ENCODE results near the gene BBS12. TPM values are rescaled to one million over a fixed set of nuclear protein-coding genes. Genes with fewer than 3 reads are reported as not detected.
"Not testable (repeated sequence)": the region's sequence is repeated elsewhere in the genome, so short reads cannot be mapped to it uniquely, and the experiment has no call there.

The BBS12 gene
- total RNA-seq, 1 donor from 2014 or later: 4.3 TPM

DNA sequence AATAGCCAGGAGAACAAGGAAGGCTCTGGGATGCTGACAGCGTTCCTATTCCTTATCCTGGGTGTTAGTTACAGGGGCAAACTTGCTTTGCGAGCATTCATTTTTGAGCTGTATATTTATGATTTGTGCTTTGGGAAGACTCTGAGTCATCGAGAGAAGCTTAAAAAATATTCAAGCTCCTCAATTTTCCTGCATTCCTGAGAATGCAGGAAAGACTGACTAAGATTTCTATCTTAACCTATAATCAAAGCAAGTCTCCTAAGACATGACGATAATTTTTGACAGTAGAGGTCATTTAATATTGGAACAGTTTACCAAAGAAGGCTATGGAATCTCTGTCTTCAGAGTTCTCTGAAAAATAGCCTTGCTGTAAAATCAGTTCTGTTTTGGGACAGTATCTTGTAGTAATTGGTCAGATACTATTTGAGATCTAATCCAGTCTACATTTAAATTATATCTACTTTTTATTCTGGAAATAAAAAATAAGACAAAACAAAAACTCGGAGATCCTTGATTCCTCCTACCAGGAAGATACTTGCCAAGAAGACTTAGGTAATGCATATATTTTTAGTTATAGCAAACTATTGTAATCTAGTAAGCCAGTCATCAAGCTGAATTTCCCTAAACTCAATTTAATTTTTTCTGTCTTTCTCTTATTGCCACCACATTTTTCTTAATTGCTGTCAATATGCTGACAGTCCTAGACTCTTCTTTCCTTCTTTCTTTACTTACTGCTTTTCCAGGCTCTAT lies 31.7 kb downstream of the BBS12 start:
- DNase-seq (ENCODE audit: low read depth, low spot score): no peak

DNA sequence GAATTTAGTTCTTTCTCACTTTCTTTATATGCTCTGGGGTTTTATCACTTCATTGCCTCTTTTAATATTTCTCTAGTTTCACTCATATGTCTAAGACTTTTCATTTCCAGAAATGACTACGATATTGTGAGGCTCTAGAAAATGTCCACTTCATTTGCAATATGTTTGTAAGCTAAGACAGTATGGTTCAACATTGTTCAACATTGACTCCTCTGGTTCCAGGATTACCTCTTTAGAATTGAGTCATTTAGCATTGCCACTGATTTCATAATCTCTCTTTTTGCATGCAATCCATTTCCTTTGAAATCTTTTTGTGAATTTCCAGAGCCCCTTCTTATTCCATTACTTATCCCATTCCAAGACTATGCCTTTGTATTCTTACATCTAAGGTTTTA lies 32.3 kb downstream of the BBS12 start:
- no peak for DNase-seq (ENCODE audit: low read depth, low spot score)

DNA sequence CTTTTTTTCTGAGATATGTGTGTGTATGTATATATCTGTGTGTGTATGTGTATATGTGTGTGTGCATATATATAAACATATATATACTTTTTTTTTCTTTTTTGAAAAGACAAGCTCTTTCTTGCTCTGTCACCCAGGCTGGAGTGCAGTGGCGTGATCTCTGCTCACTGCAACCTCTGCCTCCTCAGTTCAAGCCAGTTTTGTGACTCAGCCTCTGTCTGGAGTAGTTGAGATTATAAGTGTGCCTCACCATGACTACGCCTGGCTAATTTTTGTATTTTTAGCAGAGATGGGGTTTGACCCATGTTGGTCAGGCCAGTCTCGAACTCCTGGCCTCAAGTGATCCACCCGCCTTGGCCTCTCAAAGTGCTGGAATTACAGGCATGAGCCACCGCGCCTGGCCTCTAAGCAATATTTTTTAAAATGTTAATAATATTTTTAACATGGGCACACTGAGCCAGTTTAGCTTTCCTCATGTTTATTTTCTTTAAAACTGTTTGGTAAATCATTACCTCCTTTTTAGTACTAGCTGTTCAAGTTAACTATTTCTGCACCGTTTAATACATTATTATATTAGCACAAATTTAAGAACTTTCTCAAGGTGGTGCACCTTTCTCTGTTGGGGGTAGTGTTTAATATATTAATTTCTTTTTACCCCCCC lies 33.3 kb downstream of the BBS12 start:
- no peak for DNase-seq (ENCODE audit: low read depth, low spot score)

DNA sequence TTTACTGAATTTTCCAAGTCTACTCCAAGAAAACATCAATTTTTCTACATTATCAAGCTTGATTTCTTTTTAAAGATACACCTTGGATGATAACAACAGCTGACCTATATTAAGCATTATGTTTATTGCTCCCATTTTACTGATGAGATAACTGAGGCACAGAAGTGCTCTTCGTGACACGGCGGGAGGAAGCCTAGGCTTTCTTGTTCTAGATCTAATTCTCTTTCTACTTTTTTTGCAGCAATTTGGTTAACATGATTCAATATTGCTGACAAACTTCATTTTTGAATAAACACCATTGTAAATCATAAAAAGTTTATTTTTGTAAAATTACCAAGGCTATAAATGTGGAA lies 33.8 kb downstream of the BBS12 start:
- no peak for DNase-seq (ENCODE audit: low read depth, low spot score)

DNA sequence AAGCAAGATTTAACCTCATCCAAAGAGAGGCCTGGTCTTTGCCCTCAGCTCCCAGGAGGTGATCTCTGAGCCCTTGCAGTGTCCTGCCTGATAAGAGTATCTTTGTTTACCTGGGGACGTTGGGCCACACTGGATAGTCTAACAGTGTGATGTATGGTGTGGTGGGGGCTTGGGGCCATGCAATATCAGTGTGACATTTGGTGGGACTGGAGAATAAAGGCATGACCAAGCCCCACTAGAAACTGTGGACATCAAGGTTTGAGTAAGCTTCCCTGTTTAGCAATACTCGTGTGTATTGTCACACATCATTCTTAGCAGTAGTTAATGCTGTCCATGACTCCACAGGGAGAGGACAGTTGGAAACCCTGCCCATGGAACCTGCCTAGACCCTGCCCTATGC lies 34.4 kb downstream of the BBS12 start:
- no peak for DNase-seq (ENCODE audit: low read depth, low spot score)

- DNase-seq (ENCODE audit: low read depth, low spot score): no peak
These were observed 39.2 kb downstream of the BBS12 start for GRCh38 chr4:122771724-122772123.

DNA sequence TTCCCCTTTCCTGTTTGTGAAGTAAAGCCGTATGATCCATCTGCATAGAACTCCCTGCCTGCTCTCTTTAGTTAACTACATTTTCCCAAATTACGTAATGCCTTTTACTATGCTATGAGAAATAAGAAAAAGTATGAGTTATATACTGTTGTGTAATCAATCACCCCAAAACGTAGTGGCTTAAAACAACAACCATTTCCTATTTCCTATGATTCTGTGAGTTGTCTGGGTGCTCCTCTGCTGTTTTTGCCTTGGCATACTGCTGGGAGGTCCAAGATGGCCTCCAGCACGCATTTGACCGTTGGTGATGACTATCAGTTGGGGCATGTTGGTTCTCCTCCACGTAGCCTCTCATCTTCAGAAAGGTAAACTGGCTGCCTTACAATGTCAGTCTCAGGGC lies 39.8 kb downstream of the BBS12 start:
- DNase-seq (ENCODE audit: low read depth, low spot score): no peak

DNA sequence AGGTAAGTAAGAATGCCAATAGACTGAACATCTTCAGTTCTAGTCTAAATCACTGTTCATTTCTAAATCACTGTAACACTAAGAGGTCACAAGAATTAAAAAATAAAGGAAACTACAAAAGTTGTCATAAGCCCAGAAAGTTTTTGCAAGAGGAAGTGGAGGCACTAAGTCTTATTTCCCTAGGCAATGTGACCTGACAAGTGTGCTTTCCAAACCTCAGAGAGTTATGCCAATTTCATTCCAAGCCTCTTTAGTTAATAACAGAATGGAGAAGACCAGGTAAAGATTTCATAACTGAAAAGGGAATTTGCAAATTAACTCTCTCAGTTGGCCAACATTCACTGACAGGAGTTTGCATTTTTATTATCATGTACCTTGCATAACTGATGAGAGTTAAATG lies 40.5 kb downstream of the BBS12 start:
- DNase-seq (ENCODE audit: low read depth, low spot score): no peak

DNA sequence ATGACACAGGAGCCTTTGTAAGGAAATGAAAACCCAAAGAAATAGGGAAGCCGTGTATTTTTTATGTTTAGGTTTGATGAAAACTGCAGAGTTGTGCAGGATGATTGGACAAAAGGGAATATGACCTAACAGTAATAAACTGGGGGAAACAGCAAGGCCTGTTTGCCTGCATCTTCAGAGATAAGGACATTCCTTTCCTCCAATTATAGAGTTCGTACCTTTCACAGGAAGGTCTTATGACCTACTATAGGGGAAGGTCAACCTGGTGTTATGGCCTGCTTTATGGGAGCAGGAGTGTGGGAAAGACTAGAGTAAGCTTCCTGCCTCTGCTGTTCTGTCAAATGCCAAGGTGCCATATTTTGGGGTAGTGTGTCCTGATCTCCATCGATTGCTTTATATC lies 42.5 kb downstream of the BBS12 start:
- no peak for DNase-seq (ENCODE audit: low read depth, low spot score)

DNA sequence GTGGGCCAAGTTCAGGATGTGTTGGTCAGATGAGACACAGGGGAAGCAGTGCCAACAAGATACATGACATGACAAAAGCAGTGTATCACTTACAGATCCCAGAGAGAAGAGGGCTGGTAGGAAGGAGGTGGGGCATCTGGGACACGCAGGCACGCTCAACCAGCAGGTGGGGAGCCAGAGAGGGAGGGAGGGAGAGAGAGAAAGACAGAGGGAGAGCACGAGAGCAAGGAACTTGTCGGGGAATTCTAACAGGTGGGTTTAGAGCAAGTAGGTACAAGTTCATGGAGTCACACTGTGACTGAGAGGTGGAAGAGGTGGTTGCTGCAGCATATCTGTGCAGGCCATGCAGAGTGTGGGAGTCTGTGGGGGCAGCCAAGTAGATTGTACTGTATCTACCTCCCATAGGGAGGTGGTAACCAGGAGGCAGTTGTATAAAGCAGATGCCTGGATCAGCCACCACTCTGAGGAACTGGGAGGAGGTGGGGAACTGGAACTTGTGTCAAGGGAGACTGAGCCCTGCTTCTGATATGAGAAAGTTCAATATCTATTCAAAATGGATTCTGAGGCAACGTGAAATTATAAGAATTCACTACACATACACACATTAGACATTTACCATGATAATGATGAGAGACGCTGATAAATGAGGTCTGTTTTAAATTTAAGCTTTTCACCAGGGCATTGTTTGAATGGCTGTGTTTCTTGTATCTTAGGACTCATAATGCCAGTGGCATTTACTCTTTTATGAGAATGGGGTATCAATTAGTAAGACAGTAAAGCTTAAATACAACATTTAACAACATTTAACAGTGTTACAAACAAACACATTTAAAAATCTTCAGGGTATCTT lies 43.7 kb downstream of the BBS12 start:
- DNase-seq (ENCODE audit: low read depth, low spot score): no peak

- no peak for DNase-seq (ENCODE audit: low read depth, low spot score)
These were observed 44.4 kb downstream of the BBS12 start for GRCh38 chr4:122776916-122777315.

- no peak for DNase-seq (ENCODE audit: low read depth, low spot score)
These were observed 45.6 kb downstream of the BBS12 start for GRCh38 chr4:122777846-122778673.

DNA sequence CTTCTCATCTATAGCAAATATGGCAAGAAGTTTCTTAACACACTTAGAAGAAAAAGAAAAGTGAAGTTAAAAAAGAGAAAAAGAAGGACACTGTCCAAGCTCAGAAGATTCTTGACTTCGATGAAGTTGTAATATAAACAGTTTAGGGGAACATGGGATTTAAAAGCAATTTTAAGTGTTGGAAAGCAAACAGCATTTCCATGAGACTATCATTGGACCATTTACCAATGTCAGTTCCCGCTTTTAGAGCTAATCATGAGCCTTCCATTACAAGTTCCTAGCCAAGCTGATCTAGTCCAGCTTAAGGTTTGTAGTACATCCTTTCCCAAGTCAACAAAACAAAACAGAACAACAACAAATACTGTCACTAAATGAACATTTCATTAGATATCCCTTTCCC lies 49.0 kb downstream of the BBS12 start:
- DNase-seq (ENCODE audit: low read depth, low spot score): no peak

- peak; percentile 81 for DNase-seq (ENCODE audit: low read depth, low spot score)
These were observed 51.1 kb downstream of the BBS12 start for GRCh38 chr4:122783301-122784215.

- no peak for DNase-seq (ENCODE audit: low read depth, low spot score)
These were observed 51.8 kb downstream of the BBS12 start for GRCh38 chr4:122784261-122784660.

GRCh38 chr4:122785099-122785498 lies 52.6 kb downstream of the BBS12 start:
- no peak for DNase-seq (ENCODE audit: low read depth, low spot score)

DNA sequence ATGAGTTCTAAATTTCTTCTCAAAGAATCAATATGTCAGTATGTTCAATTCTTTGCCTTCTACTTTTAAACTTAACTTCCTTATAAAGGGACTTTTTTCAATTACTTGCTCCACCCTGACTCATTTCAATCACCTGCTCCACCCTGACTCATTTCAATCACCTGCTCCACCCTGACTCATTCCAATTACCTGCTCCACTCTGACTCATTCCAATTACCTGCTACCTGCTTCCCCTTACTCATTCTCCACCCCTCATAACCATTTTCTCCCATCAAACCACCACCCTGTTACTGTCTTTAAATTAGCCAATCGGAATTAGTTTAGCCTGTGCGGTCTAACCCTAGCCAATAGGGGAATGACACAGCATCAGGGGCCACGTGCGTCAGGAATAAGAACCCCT lies 53.8 kb downstream of the BBS12 start:
- DNase-seq (ENCODE audit: low read depth, low spot score): not testable (repeated sequence)

DNA sequence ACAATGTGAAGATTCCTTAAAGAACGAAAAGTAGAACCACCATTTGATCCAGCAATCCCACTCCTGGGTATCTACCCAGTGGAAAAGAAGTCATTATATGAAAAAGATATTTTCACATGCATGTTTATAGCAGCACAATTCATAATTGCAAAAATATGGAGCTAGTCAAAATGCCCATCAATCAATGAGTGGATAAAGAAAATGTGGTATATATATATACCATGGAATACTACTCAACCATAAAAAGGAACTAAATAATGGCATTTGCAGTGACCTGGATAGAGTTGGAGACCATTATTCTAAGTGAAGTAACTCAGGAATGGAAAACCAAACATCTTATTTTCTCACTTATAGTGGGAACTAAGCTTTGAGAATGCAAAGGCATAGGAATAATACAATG lies 54.4 kb downstream of the BBS12 start:
- DNase-seq (ENCODE audit: low read depth, low spot score): not testable (repeated sequence)

GRCh38 chr4:122787940-122788339 lies 55.4 kb downstream of the BBS12 start:
- DNase-seq (ENCODE audit: low read depth, low spot score): no peak

GRCh38 chr4:122788935-122789334 lies 56.4 kb downstream of the BBS12 start:
- DNase-seq (ENCODE audit: low read depth, low spot score): no peak
